GM04503 (cell line): ENCODE measurements around the gene GDAP1L1.
"Not testable (repeated sequence)": the region's sequence is repeated elsewhere in the genome, so short reads cannot be mapped to it uniquely, and the experiment has no call there.

Experiments used
- DNase-seq: peaks from one replicate; pipeline ENCODE4 v3.0.0-alpha.2; 2012; ENCODE audit warnings: low read depth

The GDAP1L1 gene

GRCh38 chr20:44219791-44220190 is 27.3 kb upstream of the GDAP1L1 start:
- no peak for DNase-seq

GRCh38 chr20:44221368-44221954 is 25.6 kb upstream of the GDAP1L1 start:
- DNase-seq = no peak

- no peak for DNase-seq
Measured at GRCh38 chr20:44222027-44222426, 25.1 kb upstream of the GDAP1L1 start.

- DNase-seq = no peak
Measured at GRCh38 chr20:44222633-44223368, 24.3 kb upstream of the GDAP1L1 start.

GRCh38 chr20:44223721-44224120 is 23.4 kb upstream of the GDAP1L1 start:
- no peak for DNase-seq

GRCh38 chr20:44224637-44225036 is 22.5 kb upstream of the GDAP1L1 start:
- no peak for DNase-seq

- DNase-seq = no peak
Measured at GRCh38 chr20:44228465-44229258, 18.4 kb upstream of the GDAP1L1 start.

- no peak for DNase-seq
Measured at GRCh38 chr20:44231193-44231592, 15.9 kb upstream of the GDAP1L1 start.

GRCh38 chr20:44231713-44232468 is 15.2 kb upstream of the GDAP1L1 start:
- DNase-seq = no peak

GRCh38 chr20:44232469-44232856 is 14.6 kb upstream of the GDAP1L1 start:
- not testable (repeated sequence) for DNase-seq

- DNase-seq = no peak
Measured at GRCh38 chr20:44233436-44234016, 13.6 kb upstream of the GDAP1L1 start.

GRCh38 chr20:44234566-44235317 is 12.4 kb upstream of the GDAP1L1 start:
- DNase-seq = no peak

GRCh38 chr20:44235702-44236101 is 11.4 kb upstream of the GDAP1L1 start:
- DNase-seq = no peak

GRCh38 chr20:44236840-44237239 is 10.3 kb upstream of the GDAP1L1 start:
- not testable (repeated sequence) for DNase-seq

- no peak for DNase-seq
Measured at GRCh38 chr20:44241796-44242195, 5.3 kb upstream of the GDAP1L1 start.

- DNase-seq = no peak
Measured at GRCh38 chr20:44245977-44246376, 1.1 kb upstream of the GDAP1L1 start.

- DNase-seq = no peak
Measured at GRCh38 chr20:44247586-44248409, 690 bp downstream of the GDAP1L1 start.

- no peak for DNase-seq
Measured at GRCh38 chr20:44248410-44248759, 1.3 kb downstream of the GDAP1L1 start.

GRCh38 chr20:44251284-44251683 is 4.2 kb downstream of the GDAP1L1 start:
- no peak for DNase-seq

- no peak for DNase-seq
Measured at GRCh38 chr20:44253528-44253927, 6.4 kb downstream of the GDAP1L1 start.
